Measurements from ENCODE around the gene C16orf74.

C16orf74 gene

GRCh38 chr16:85770741-85771140 lies 19.8 kb upstream of the C16orf74 start:
- FAIRE-seq = no peak
- no peak for DNase-seq (ENCODE audit: insufficient read length)
- TF ChIP-seq POLR2AphosphoS5 (IDR thresholded peaks at IDR 0.05; ENCODE audit: low read depth, low read length) (no peak), TAF1 (IDR thresholded peaks at IDR 0.05; ENCODE audit: borderline replicate concordance, low read depth, low read length) (no peak), POLR2A (IDR thresholded peaks at IDR 0.05; ENCODE audit: low read depth, low read length) (no peak)

GRCh38 chr16:85768199-85768598 lies 17.3 kb upstream of the C16orf74 start:
- FAIRE-seq (no peak), DNase-seq (ENCODE audit: insufficient read length) (no peak)
- TF ChIP-seq TAF1 (IDR thresholded peaks at IDR 0.05; ENCODE audit: borderline replicate concordance, low read depth, low read length) (no peak), POLR2AphosphoS5 (IDR thresholded peaks at IDR 0.05; ENCODE audit: low read depth, low read length) (no peak), POLR2A (IDR thresholded peaks at IDR 0.05; ENCODE audit: low read depth, low read length) (no peak)

- no peak for DNase-seq (ENCODE audit: insufficient read length)
- FAIRE-seq = no peak
- TF ChIP-seq POLR2AphosphoS5 (IDR thresholded peaks at IDR 0.05; ENCODE audit: low read depth, low read length) (no peak), TAF1 (IDR thresholded peaks at IDR 0.05; ENCODE audit: borderline replicate concordance, low read depth, low read length) (no peak), POLR2A (IDR thresholded peaks at IDR 0.05; ENCODE audit: low read depth, low read length) (no peak)
Observed at GRCh38 chr16:85767531-85767930, 16.6 kb upstream of the C16orf74 start.

GRCh38 chr16:85765767-85766166 lies 14.9 kb upstream of the C16orf74 start:
- no peak for DNase-seq (ENCODE audit: insufficient read length)
- no peak for FAIRE-seq
- TF ChIP-seq TAF1 (IDR thresholded peaks at IDR 0.05; ENCODE audit: borderline replicate concordance, low read depth, low read length) = no peak
- no peak for TF ChIP-seq POLR2A (IDR thresholded peaks at IDR 0.05; ENCODE audit: low read depth, low read length)
- no peak for TF ChIP-seq POLR2AphosphoS5 (IDR thresholded peaks at IDR 0.05; ENCODE audit: low read depth, low read length)

GRCh38 chr16:85765211-85765610 lies 14.3 kb upstream of the C16orf74 start:
- DNase-seq (ENCODE audit: insufficient read length) (no peak), FAIRE-seq (no peak)
- TF ChIP-seq TAF1 (IDR thresholded peaks at IDR 0.05; ENCODE audit: borderline replicate concordance, low read depth, low read length) = no peak
- no peak for TF ChIP-seq POLR2AphosphoS5 (IDR thresholded peaks at IDR 0.05; ENCODE audit: low read depth, low read length)
- TF ChIP-seq POLR2A (IDR thresholded peaks at IDR 0.05; ENCODE audit: low read depth, low read length) = no peak

- FAIRE-seq = no peak
- DNase-seq (ENCODE audit: insufficient read length) = no peak
- TF ChIP-seq POLR2A (IDR thresholded peaks at IDR 0.05; ENCODE audit: low read depth, low read length) = no peak
- no peak for TF ChIP-seq TAF1 (IDR thresholded peaks at IDR 0.05; ENCODE audit: borderline replicate concordance, low read depth, low read length)
Observed at GRCh38 chr16:85763616-85764015, 12.7 kb upstream of the C16orf74 start.

- TF ChIP-seq POLR2AphosphoS5 (IDR thresholded peaks at IDR 0.05; ENCODE audit: low read depth, low read length) = no peak
- no peak for TF ChIP-seq TAF1 (IDR thresholded peaks at IDR 0.05; ENCODE audit: borderline replicate concordance, low read depth, low read length)
- TF ChIP-seq POLR2A (IDR thresholded peaks at IDR 0.05; ENCODE audit: low read depth, low read length) = no peak
- FAIRE-seq = no peak
- DNase-seq (ENCODE audit: insufficient read length) = no peak
Observed at GRCh38 chr16:85762970-85763369, 12.1 kb upstream of the C16orf74 start.

GRCh38 chr16:85761861-85762260 lies 11.0 kb upstream of the C16orf74 start:
- FAIRE-seq = no peak
- TF ChIP-seq TAF1 (IDR thresholded peaks at IDR 0.05; ENCODE audit: borderline replicate concordance, low read depth, low read length) = no peak
- DNase-seq (ENCODE audit: insufficient read length) = no peak

GRCh38 chr16:85759631-85760419 lies 8.9 kb upstream of the C16orf74 start:
- DNase-seq (ENCODE audit: insufficient read length) (no peak), FAIRE-seq (no peak)
- TF ChIP-seq POLR2AphosphoS5 (IDR thresholded peaks at IDR 0.05; ENCODE audit: low read depth, low read length) = no peak
- no peak for TF ChIP-seq POLR2A (IDR thresholded peaks at IDR 0.05; ENCODE audit: low read depth, low read length)
- TF ChIP-seq TAF1 (IDR thresholded peaks at IDR 0.05; ENCODE audit: borderline replicate concordance, low read depth, low read length) = no peak

GRCh38 chr16:85759136-85759535 lies 8.2 kb upstream of the C16orf74 start:
- FAIRE-seq (no peak), DNase-seq (ENCODE audit: insufficient read length) (no peak)
- TF ChIP-seq POLR2A (IDR thresholded peaks at IDR 0.05; ENCODE audit: low read depth, low read length) (no peak), TAF1 (IDR thresholded peaks at IDR 0.05; ENCODE audit: borderline replicate concordance, low read depth, low read length) (no peak), POLR2AphosphoS5 (IDR thresholded peaks at IDR 0.05; ENCODE audit: low read depth, low read length) (no peak)

- FAIRE-seq (peak; percentile 70), DNase-seq (ENCODE audit: insufficient read length) (no peak)
- TF ChIP-seq POLR2AphosphoS5 (IDR thresholded peaks at IDR 0.05; ENCODE audit: low read depth, low read length) (no peak), POLR2A (IDR thresholded peaks at IDR 0.05; ENCODE audit: low read depth, low read length) (no peak), TAF1 (IDR thresholded peaks at IDR 0.05; ENCODE audit: borderline replicate concordance, low read depth, low read length) (no peak)
Observed at GRCh38 chr16:85757341-85757822, 6.5 kb upstream of the C16orf74 start.

- FAIRE-seq = peak; percentile 98
- no peak for DNase-seq (ENCODE audit: insufficient read length)
- TF ChIP-seq TAF1 (IDR thresholded peaks at IDR 0.05; ENCODE audit: borderline replicate concordance, low read depth, low read length) (no peak), POLR2A (IDR thresholded peaks at IDR 0.05; ENCODE audit: low read depth, low read length) (peak; percentile 60), POLR2AphosphoS5 (IDR thresholded peaks at IDR 0.05; ENCODE audit: low read depth, low read length) (peak; percentile 57; the same call in 1 of the 2 replicates)
Observed at GRCh38 chr16:85755929-85756768, 5.3 kb upstream of the C16orf74 start.

Measured in GM12892 (cell line).